Astrocyte of the spinal cord (primary cell): ENCODE results near the gene PDE8B.

Source experiments
- DNase-seq: peaks from one replicate; pipeline ENCODE4 v3.0.0; 2011; ENCODE audit warnings: low read depth, low spot score
- H3K4me3 ChIP-seq: 2 replicates; pipeline ENCODE4 v1.5.1; 2011; ENCODE audit warnings: low read depth, mild to moderate bottlenecking, low read length, moderate library complexity
- CTCF ChIP-seq: IDR thresholded peaks from 2 replicates; pipeline ENCODE4 v1.5.1; 2012; ENCODE audit warnings: low read depth, mild to moderate bottlenecking, low read length, inconsistent platforms
- in situ Hi-C: cut with HindIII; loops from 2 replicates; pipeline ENCODE4 v1.10.0; 2017; ENCODE audit warnings: low sequenced_read_pairs

The PDE8B gene

DNA sequence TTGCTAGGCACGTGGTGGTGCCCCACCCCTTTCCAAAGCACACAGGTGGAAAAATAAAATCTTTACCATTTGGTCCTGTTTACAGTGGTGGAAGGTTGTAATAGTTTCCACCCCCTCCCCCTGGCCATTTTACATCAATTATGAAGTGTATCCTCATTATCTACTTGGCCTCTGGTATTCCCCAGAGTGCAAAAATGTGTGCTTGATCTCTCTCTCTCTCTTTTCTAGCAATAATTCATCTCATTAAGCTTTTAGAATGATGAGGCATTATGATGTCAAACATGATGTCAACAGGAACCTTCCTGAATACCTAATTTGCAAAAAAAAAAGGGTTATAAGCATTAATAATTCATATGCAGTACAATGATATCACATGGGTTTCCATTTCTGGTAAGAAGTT, 3.1 kb downstream of the PDE8B start:
- TF ChIP-seq CTCF, result no peak

DNA sequence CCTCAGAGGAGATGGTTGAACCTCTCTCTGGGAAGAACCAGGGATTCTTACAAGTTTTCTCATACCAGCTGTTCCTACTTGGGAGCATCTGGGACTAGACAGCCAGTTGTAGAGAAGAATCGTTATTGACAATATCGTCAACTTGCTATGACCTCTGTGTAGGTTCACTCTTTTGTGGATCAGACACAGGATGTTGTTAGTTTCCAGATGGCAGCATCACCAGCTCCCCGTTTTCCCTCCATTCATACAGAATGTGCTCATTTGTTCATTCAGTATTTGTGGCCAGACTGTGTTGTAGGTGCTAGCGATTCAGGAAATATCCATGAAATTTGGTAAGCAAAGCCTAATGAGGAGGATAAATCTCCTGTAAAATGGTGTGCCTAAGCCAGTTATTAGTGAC, 3.7 kb downstream of the PDE8B start:
- H3K4me3 ChIP-seq, result no peak overlapping the region
- DNase-seq, result no peak
- TF ChIP-seq CTCF, result no peak
- in situ Hi-C loops, result no loop called here

More for the DNA sequence above, 3.1 kb downstream of the PDE8B start:
- no peak overlapping the region for H3K4me3 ChIP-seq
- in situ Hi-C loops, result no loop called here
- no peak for DNase-seq

- peak; percentile 37 for TF ChIP-seq CTCF
- in situ Hi-C loops, result no loop called here
- no peak for DNase-seq
- H3K4me3 ChIP-seq, result no peak overlapping the region
Observed at GRCh38 chr5:77218263-77218662, 7.8 kb downstream of the PDE8B start.

DNA sequence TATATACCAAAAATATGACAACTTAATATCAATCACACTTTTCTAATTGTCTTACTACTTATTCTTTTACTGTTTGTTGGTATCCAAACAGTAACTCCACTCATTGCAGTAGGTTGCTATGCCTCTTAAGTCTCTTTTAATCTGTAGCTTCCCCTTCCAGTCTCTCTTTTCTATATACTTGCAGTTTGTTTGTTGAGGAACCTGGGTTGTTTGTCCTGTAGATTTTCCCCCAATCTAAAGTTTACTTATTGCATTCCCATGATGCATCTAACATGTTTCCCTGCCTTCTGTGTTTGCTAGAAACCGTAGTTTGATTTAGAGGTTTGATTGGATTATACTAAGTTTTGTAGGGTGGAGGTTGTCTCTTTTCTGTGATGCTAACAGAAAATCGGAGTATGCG, 10.6 kb downstream of the PDE8B start:
- no peak for TF ChIP-seq CTCF
- DNase-seq, result no peak
- in situ Hi-C loops, result no loop called here
- H3K4me3 ChIP-seq, result no peak overlapping the region

GRCh38 chr5:77222722-77223121, 12.2 kb downstream of the PDE8B start:
- in situ Hi-C loops, result no loop called here
- DNase-seq, result no peak

GRCh38 chr5:77223653-77224052, 13.2 kb downstream of the PDE8B start:
- in situ Hi-C loops, result no loop called here
- TF ChIP-seq CTCF, result no peak
- no peak for DNase-seq
- H3K4me3 ChIP-seq, result no peak overlapping the region

More at GRCh38 chr5:77222722-77223121, 12.2 kb downstream of the PDE8B start:
- no peak overlapping the region for H3K4me3 ChIP-seq
- no peak for TF ChIP-seq CTCF
